IPS-11a (cell line): ENCODE measurements around the gene SEL1L3.

Experiments used
- H3K4me3 ChIP-seq: one replicate; pipeline ENCODE4 v1.5.1; 2013; ENCODE audit warnings: low read depth, low read length, control low read depth

Gene SEL1L3

DNA sequence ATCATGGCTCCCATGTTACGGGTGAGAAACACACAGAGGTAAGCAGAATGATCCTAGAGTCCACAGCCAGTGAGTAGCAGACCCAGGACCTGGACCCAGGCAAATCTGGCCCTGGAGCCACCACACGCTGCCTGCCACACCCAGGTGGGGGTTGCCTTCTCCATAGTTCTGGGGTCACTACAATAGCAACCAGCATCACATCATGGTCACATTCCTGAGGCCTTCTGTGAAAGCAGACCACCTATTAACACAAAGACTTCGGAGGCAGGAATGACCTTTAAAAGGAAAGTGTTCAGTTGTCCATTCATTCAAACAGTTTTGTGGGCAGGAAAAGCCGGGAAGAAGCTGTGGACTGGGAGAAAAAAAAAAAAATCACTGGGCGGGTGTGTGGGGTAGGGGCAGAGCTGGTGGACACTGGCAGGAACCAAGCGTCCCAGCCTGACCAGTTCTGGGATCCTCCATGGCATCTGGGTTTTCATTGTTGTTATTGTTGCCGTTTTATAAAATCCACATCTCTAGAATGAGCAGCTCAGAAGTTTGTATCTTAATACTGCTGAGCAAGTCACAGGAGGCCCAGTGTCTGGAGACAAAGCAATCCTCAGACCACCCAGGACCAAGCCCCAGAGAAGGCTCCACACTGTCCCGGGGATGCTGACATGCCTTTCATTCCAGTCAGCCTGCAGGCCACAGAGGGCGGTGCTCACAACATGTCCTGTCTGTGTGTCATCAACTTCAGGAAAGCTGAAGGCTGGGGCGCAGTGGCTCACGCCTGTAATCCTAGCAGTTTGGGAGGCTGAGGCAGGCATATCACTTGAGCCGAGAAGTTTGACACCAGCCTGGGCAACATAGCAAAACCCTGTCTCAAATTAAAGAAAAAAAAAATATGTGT lies 67.0 kb downstream of the SEL1L3 start:
- no peak overlapping the region for H3K4me3 ChIP-seq

DNA sequence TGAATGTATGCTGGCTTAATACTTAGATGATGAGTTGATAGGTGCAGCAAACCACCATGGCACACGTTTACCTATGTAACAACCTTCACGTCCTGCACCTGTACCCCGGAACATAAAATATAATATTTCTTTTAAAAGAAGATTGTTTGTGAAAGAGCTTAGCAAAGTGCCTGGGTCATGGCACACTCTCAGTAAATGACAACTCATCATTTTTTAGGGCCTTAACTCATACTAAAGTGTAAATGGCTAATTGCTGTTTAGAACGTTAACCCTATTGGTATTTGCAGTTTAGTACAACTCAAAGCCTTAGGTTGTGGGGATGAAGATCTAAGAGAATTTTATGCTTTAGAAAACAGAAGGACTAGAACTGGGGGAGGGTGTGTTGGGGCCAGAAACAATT lies 67.7 kb downstream of the SEL1L3 start:
- H3K4me3 ChIP-seq = no peak overlapping the region

GRCh38 chr4:25792876-25793275 lies 69.9 kb downstream of the SEL1L3 start:
- H3K4me3 ChIP-seq = no peak overlapping the region

- H3K4me3 ChIP-seq = no peak overlapping the region
These were observed 70.5 kb downstream of the SEL1L3 start for GRCh38 chr4:25792200-25792791.

GRCh38 chr4:25790024-25790423 lies 72.8 kb downstream of the SEL1L3 start:
- H3K4me3 ChIP-seq = no peak overlapping the region

- no peak overlapping the region for H3K4me3 ChIP-seq
These were observed 74.0 kb downstream of the SEL1L3 start for GRCh38 chr4:25788703-25789238.

DNA sequence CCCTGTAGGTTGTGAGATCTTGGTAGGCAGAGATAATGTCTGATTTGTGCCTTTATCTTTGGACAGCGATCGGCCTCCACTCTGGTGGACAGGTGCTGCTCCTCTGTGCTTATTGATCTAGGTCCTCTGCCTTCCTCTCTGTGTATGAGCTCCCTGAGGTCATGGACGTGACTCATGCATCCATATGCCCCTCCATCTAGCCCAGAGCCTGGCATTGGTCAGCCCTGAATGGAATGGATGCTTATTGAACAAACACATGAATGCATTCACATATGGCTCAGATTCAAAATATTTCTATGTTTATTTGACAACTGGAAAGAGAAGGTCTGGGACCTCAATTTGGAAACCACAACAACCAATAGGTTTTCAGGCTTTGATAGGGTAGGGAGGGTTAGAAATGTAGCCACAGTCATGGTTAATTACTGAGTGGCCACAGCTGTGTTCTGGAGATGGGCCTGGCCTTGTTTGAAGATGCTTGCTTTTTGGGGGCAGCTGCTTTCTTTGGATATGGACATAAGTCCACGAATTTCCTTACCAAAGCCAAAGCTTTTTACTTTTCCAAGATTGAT lies 76.2 kb downstream of the SEL1L3 start:
- no peak overlapping the region for H3K4me3 ChIP-seq

DNA sequence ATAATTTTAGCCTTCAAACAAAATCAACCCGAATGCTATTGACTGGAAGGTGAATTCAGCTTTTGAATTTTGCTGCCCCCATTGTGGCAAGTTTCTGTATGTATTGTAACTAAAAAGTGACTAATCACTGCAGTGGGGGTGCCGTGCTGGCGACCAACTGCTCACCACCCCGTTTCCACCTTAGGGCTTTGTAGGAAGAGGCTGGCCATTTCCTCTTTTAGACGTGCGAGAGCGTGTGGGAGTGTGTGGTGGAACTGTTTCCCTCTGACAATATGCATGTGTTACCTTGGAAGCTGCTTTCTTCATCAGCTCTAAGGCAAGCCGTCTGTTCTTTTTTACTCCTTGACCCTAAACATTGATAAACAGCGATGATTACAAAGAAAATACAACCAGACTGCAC lies 78.8 kb downstream of the SEL1L3 start:
- no peak overlapping the region for H3K4me3 ChIP-seq

GRCh38 chr4:25783126-25783525 lies 79.7 kb downstream of the SEL1L3 start:
- no peak overlapping the region for H3K4me3 ChIP-seq

- no peak overlapping the region for H3K4me3 ChIP-seq
These were observed 80.3 kb downstream of the SEL1L3 start for GRCh38 chr4:25782482-25782881.

DNA sequence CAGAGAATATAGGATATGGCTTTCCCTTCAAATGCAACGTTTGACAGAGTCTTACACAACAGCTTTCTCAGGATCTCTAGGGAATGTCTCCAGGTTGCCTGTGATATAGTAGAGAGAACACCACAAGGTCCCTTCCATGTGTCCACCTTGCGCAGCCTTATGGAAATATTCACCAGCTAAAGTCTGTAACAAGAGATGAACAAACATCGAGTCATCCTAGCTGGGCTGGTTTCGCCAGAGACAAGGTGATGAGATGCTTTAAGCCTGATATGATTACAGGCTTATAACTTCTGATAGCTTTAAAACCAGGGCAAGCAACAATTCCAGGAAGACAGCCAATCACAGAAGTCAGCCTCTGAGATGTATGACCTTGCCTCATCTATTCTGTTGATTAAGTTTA lies 83.8 kb downstream of the SEL1L3 start:
- H3K4me3 ChIP-seq = no peak overlapping the region

- no peak overlapping the region for H3K4me3 ChIP-seq
These were observed 86.0 kb downstream of the SEL1L3 start for GRCh38 chr4:25776795-25777194.

- H3K4me3 ChIP-seq = no peak overlapping the region
These were observed 87.6 kb downstream of the SEL1L3 start for GRCh38 chr4:25775166-25775565.

GRCh38 chr4:25773358-25773757 lies 89.4 kb downstream of the SEL1L3 start:
- H3K4me3 ChIP-seq = no peak overlapping the region

- no peak overlapping the region for H3K4me3 ChIP-seq
These were observed 91.1 kb downstream of the SEL1L3 start for GRCh38 chr4:25771672-25772071.

DNA sequence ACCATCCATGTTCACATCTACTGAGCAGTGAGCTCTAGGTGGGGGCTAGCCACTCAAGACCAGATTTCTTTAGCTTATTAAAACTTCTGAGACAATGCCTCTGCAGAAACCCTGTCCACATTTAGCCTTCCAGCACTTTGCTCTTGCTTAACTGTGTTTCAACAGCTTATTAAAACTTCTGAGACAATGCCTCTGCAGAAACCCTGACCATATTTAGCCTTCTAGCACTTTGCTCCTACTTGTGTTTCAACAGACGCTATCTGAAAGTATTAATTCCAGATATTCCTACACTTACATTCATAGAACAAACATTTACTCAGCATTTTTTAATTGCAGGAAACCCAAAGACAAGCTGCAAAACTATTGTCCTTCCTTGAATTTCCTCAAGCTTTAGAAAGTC lies 91.9 kb downstream of the SEL1L3 start:
- H3K4me3 ChIP-seq = no peak overlapping the region

DNA sequence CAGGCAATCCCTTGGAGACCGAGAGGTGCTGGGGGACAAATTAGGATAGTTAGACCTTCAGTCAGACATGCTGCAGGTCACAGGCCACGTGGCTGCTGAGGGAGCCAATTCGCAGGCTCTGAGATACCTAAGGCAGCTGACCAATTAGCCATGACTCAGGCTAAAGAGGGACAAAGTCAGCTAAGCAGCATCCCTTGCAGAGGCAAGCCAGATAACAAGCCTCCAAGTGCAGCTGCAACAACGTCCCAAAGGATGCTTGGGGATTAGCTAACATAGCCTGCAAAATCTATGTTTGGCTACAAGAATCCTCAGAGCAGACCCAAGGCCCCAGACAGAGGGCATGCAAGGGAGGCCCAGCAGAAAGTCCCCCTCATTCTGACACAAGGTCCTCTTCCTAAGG lies 93.5 kb downstream of the SEL1L3 start:
- H3K4me3 ChIP-seq = no peak overlapping the region

DNA sequence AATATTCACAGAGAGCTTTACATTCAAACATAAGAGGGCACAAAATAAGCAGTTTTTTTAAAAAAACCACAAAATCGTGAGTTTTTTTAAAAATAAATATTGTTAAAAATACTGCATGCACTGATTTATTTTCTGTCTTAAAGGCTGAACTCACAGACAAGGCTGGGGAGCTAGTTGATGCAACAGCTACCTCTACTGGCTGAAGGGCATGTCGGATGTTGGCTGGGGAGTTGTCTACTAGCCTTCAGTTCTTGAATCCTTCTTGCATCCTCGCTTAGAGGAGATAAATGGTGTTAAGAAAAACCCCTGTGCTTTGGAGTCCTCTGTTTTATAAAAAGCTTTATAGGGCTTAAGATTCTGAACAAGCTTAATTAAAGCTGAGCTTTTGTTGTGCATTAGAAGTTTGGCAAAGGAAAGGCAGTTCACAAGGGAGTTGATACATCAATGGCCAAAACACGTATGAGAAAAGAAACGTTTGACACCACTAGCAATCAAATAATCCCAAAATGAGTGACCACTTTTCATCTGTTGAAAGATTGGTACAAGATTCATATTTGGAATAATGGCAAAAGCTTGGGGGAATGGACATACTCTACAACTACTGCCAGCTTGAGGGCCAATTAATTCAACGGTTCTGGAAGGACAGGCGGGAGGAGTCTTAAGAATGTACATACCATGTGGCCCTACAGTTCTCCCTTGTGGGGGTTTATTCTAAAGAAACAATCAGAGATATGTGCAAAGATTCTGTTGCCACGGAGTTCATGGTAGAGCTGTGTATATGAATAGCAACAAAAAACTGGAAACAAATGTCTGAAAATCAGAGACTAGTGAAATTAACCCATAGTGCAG lies 94.7 kb downstream of the SEL1L3 start:
- no peak overlapping the region for H3K4me3 ChIP-seq

DNA sequence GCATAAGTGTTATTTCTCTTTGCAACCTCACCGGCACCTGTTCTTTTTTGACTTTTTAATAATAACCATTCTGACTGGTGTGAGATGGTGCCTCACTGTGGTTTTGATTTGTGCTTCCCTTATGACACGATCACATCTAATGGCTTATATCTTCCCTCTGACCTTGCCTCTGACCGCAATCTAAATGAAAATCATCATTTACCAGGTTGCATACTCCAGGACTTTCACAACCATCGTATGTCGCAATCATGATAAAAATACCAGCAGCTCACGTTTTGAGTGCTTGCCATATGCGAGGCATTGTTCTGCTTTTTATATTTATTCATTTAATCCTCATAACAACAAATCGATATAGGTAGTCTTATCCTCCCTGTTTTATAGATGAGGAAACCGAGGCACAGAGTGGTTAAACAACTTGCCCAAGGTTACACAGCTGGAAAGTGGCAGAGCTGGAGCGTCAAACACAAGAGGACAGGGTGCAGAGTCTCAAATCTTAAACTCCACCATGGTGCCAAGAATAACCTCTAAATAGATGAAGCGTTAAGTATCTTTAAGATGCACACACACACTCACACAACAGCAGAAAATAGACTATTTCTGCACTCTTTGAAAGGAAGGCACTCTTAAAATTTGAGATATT lies 102.2 kb downstream of the SEL1L3 start:
- H3K4me3 ChIP-seq = no peak overlapping the region

DNA sequence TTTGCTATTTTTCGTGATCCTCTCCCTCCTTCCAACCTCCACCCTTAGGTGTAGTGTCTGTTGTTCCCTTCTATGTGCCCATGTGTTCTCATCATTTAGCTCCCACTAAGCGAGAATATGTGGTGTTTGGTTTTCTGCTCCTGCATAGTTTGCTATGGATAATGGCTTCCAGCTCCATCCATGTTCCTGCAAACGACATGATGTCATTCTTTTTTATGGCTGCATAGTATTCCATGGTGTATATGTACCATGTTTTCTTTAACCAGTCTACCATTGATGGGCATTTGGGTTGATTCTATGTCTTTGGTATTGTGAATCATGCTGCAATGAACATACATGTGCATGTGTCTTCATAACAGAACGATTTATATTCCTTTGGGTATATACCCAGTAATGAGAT lies 102.7 kb downstream of the SEL1L3 start:
- H3K4me3 ChIP-seq = no peak overlapping the region

DNA sequence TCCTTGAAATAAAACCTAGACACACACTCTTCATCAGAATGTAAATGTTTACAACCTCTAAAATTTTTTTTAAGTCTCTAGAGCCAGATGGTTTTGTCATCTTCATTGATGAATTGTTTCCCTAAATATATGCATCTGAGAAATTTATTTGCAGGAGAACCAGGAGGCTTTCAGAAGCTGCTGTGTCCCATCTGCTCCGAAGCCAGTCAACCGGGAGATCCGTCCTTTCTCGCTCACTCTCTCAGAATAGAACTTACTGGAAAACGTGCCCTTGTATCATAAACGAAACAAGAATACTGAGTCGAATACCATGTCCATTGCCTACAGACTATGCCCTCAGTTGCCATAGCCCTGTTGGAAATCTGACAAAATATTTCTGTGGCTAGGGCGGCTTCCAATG lies 103.7 kb downstream of the SEL1L3 start:
- H3K4me3 ChIP-seq = no peak overlapping the region
